Measurements from ENCODE around the gene TAS2R10. TPM values are rescaled to one million over a fixed set of nuclear protein-coding genes. Genes with fewer than 3 reads are reported as not detected.

The TAS2R10 gene
- total and polyA plus RNA-seq, 12 donors = 0.04 to 0.47 (median 0.29) TPM; not detected in 4

- no peak for DNase-seq
- intact Hi-C loops (cut with DNase I) = no loop called here
- 93 to 97% methylated on average over 4 of the region's 4 CpGs for WGBS, 2 donors
- H3K36me3 ChIP-seq = peaks cover 0 to 41% (median 5%) of the 10 kb centered on the region in 9 donors
- H3K4me3 ChIP-seq = no peak within 1 kb of the TSS
- H3K9me3 ChIP-seq = no peaks in the 10 kb centered on the region
- TF ChIP-seq CTCF (IDR thresholded peaks at IDR 0.05) = no peak
- no peaks in the 10 kb centered on the region for H3K27me3 ChIP-seq
- no peak within 1 kb of the TSS for H3K27ac ChIP-seq
- H3K4me1 ChIP-seq = peaks cover 0 to 4% (median 0%) of the 10 kb centered on the region in 9 donors
- no peak for ATAC-seq
Measured at GRCh38 chr12:10849425-10849878, 23.3 kb upstream of the TAS2R10 start, which contains the start of gene PRR4. Gene PRR4 (minus strand): TSS chr12:10849475. CDS start chr12:10849437, 38 bp downstream.

DNA sequence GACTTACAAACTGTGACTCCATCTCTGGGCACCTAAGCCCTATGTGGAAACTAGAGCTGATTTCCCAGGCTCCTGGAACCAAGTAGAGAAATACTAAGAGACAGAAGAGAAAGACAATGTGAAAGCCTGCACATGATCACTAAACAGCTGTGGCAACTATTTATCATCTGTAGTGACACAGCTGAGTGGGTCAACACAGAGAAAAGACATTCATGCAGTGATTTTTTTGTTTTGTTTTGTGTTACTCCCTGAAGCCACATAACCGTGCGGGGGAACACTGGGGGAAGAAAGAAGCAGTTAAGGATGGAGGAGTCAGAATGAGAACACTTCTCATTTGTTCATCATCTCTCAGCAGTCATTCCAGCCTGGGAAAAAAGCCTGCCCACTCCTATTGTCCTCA lies 21.6 kb upstream of the TAS2R10 start:
- TF ChIP-seq CTCF (IDR thresholded peaks at IDR 0.05) = no peak
- no peak overlapping the region for H3K4me3 ChIP-seq
- intact Hi-C loops (cut with DNase I) = loop anchor here in 1 of 10 donors (1.0 kb wide), 1 partner anchor 10 kb away; no protein-coding TSS in a partner anchor
- H3K27ac ChIP-seq = no peak overlapping the region
- DNase-seq = no peak
- no peak for ATAC-seq
- no peaks in the 10 kb centered on the region for H3K27me3 ChIP-seq
- peaks cover 0 to 52% (median 5%) of the 10 kb centered on the region in 9 donors for H3K36me3 ChIP-seq
- H3K4me1 ChIP-seq = peaks cover 0 to 4% (median 0%) of the 10 kb centered on the region in 9 donors
- 41 to 58% methylated on average over 2 of the region's 2 CpGs for WGBS, 2 donors
- no peaks in the 10 kb centered on the region for H3K9me3 ChIP-seq

GRCh38 chr12:10842862-10843261 lies 16.7 kb upstream of the TAS2R10 start:
- Histone ChIP-seq H3K9me3 (no peaks in the 10 kb centered on the region), H3K36me3 (peaks cover 0 to 39% (median 5%) of the 10 kb centered on the region in 9 donors), H3K27me3 (no peaks in the 10 kb centered on the region), H3K4me3 (no peak overlapping the region), H3K4me1 (no peaks in the 10 kb centered on the region), H3K27ac (no peak overlapping the region)
- WGBS, 2 donors = 98 to 100% methylated on average over 2 of the region's 2 CpGs
- no peak for TF ChIP-seq CTCF (IDR thresholded peaks at IDR 0.05)
- intact Hi-C loops (cut with DNase I) = no loop called here
- ATAC-seq (no peak), DNase-seq (no peak)

DNA sequence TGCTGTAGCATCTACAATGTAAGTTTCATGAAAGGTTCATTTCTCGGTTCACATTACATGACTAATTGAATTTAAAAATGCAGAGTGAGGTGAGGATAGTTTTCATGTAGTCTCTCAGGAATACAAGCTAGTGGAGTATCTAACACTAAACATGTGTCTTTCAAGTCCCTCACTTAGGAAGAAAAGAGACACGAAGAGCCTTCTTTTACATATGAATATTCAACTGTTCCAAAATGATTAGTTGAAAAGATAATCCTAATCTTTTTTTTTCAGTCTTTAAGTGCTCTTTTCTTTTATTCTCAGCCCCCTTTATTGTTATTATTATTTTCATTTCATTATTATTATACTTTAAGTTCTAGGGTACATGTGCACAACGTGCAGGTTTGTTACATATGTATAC lies 12.3 kb upstream of the TAS2R10 start:
- no peak for TF ChIP-seq CTCF (IDR thresholded peaks at IDR 0.05)
- Histone ChIP-seq H3K4me3 (no peak overlapping the region), H3K4me1 (no peaks in the 10 kb centered on the region), H3K9me3 (peaks cover 0 to 12% (median 0%) of the 10 kb centered on the region in 11 donors), H3K36me3 (peaks cover 0 to 17% (median 0%) of the 10 kb centered on the region in 9 donors), H3K27ac (no peak overlapping the region), H3K27me3 (no peaks in the 10 kb centered on the region)
- ATAC-seq (no peak), DNase-seq (no peak)
- intact Hi-C loops (cut with DNase I) = no loop called here
- 82 to 84% methylated on average over 3 of the region's 3 CpGs for WGBS, 2 donors
